Panc1 (cell line): ENCODE results near the gene CCDC80.

Experiments used
- POLR2AphosphoS5 ChIP-seq: IDR thresholded peaks from 2 replicates; pipeline ENCODE4 v1.6.1; 2012; ENCODE audit warnings: mild to moderate bottlenecking, low read depth, low read length, moderate library complexity
- REST ChIP-seq, 2 experiments: IDR thresholded peaks; 2 replicates each; pipeline ENCODE4 v1.6.1; 2011 to 2012; ENCODE audit warnings: low read depth in 2 of 2, control low read depth in 1 of 2, low read length in 1 of 2, mild to moderate bottlenecking in 1 of 2, moderate library complexity in 1 of 2; ENCODE audit not compliant: insufficient read depth in 1 of 2
- SIN3A ChIP-seq: IDR thresholded peaks from 2 replicates; pipeline ENCODE4 v1.6.1; 2012; ENCODE audit warnings: low read depth, mild to moderate bottlenecking, low read length, moderate library complexity, borderline replicate concordance; ENCODE audit not compliant: insufficient read depth
- TCF7L2 ChIP-seq: IDR thresholded peaks from 2 replicates; pipeline ENCODE4 v1.6.1; 2011; ENCODE audit warnings: mild to moderate bottlenecking, low read depth, low read length, inconsistent platforms
- TF ChIP-seq, protein P1 (sequence below): fragments of 450-650 bp; IDR thresholded peaks from 2 replicates; pipeline ENCODE4 v1.5.1; 2017; ENCODE audit warnings: mild to moderate bottlenecking

- TF ChIP-seq, protein P1, sequence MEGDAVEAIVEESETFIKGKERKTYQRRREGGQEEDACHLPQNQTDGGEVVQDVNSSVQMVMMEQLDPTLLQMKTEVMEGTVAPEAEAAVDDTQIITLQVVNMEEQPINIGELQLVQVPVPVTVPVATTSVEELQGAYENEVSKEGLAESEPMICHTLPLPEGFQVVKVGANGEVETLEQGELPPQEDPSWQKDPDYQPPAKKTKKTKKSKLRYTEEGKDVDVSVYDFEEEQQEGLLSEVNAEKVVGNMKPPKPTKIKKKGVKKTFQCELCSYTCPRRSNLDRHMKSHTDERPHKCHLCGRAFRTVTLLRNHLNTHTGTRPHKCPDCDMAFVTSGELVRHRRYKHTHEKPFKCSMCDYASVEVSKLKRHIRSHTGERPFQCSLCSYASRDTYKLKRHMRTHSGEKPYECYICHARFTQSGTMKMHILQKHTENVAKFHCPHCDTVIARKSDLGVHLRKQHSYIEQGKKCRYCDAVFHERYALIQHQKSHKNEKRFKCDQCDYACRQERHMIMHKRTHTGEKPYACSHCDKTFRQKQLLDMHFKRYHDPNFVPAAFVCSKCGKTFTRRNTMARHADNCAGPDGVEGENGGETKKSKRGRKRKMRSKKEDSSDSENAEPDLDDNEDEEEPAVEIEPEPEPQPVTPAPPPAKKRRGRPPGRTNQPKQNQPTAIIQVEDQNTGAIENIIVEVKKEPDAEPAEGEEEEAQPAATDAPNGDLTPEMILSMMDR = no peak
- TF ChIP-seq POLR2AphosphoS5 = no peak
- TF ChIP-seq SIN3A = no peak
- TF ChIP-seq TCF7L2 = no peak
- no peak for TF ChIP-seq REST (IDR thresholded peaks at IDR 0.05; ENCODE audit: insufficient read depth in 1 of 2, low read depth in 2 of 2, low read length in 1 of 2)
These were observed 42.2 kb downstream of the CCDC80 start for GRCh38 chr3:112598731-112599130.
